Ectodermal cell (in vitro differentiated cells): ENCODE measurements around the gene TBX10.
"Not testable (repeated sequence)": the region's sequence is repeated elsewhere in the genome, so short reads cannot be mapped to it uniquely, and the experiment has no call there.

Experiments used
- H3K27ac ChIP-seq: 2 replicates; pipeline ENCODE4 v1.7.0; 2013; ENCODE audit warnings: mild to moderate bottlenecking, low read depth, low read length; ENCODE audit not compliant: insufficient read depth, poor library complexity, severe bottlenecking
- H3K27me3 ChIP-seq: 2 replicates; pipeline ENCODE4 v1.7.0; 2013; ENCODE audit warnings: mild to moderate bottlenecking, low read length; ENCODE audit not compliant: insufficient read depth, control insufficient read depth, poor library complexity, severe bottlenecking
- H3K36me3 ChIP-seq: one replicate; pipeline ENCODE4 v1.7.0; 2013; ENCODE audit warnings: low read length; ENCODE audit not compliant: control insufficient read depth, insufficient read depth
- H3K4me1 ChIP-seq: one replicate; pipeline ENCODE4 v1.7.0; 2013; ENCODE audit warnings: low read length; ENCODE audit not compliant: control insufficient read depth, insufficient read depth
- H3K4me3 ChIP-seq: 2 replicates; pipeline ENCODE4 v1.7.0; 2013; ENCODE audit warnings: low read depth, low read length, control low read depth; ENCODE audit not compliant: insufficient read depth
- H3K9me3 ChIP-seq: 2 replicates; pipeline ENCODE4 v1.7.0; 2013; ENCODE audit warnings: mild to moderate bottlenecking, low read length, moderate library complexity; ENCODE audit not compliant: control insufficient read depth
- WGBS, 2 experiments: methylation state at CpG; one replicate each; pipeline ENCODE4 v1.1.7; 2013; ENCODE audit warnings: missing lambda C conversion rate in 2 of 2; 5-methylcytosine and 5-hydroxymethylcytosine counted together

TBX10 gene

DNA sequence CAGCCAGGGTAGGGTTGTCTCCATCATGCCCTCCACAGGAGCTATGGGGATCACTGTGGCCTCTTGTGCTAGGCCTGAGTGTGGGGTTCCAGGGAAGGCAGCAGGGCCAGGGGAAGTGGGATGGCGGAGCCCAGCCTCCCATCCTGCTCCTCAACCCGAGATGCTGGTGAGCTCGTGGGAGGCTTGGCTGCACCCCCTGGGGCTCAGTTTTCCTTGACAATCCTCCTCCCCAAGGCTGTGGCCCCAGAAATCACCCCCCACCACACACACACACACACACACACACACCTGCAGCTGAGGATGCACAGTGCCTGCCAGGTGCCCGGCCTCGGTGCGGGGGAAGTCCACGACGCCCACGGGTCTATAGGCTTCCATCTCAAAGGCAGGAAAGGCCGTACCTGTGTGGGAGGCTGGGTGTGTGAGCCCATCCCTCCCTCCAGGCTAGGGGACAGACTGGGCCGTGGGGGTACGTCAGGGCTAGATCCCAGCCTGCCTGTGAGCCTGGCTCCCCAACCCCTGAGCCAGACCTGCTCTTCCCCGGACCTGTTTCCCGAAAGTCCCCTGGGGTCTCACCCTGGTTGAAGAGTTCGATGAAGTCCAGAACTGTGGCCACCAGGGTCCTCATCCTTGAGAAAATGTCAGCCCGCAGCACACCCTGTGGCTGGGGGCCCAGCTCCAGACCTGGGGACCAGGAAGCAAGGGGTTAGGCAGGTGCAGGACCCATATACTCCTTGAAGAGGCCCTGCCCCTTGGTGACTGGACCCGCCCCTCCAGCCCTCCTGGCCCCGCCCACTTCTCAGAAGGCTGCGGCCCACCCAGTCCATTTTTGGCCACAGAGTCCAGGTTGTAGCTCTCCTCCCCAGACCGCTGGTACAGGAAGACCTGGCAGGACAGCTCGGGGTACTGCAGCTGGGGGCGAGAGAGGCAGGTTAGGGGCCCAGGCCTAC, 5.2 kb upstream of the TBX10 start:
- peaks cover 7% of the 10 kb centered on the region for H3K27me3 ChIP-seq
- H3K4me1 ChIP-seq: peaks cover 11% of the 10 kb centered on the region
- 94% methylated on average over 22 of the region's 22 CpGs for WGBS, 2 experiments
- no peak overlapping the region for H3K27ac ChIP-seq
- H3K36me3 ChIP-seq: no peaks in the 10 kb centered on the region
- no peaks in the 10 kb centered on the region for H3K9me3 ChIP-seq
- H3K4me3 ChIP-seq: no peak overlapping the region

DNA sequence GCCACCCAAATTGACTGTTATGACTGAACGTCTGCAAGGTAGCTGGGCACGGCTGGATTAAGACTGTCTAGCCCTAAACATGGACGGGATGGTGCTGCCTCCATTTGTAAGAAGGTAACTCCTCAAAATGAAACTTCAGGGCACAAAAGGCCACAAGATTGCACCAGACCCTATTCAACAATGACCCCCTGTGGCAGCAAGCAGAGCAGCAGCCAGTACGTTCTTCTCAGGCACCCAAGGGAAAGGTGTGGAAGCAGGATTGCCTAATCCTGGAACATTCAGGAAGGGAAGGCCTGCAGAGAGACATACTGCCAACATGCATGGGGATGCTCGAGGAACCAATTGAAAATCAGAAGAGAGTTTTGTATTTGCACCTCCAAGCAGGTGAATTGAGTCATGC, 4.5 kb upstream of the TBX10 start:
- H3K4me1 ChIP-seq: peaks cover 15% of the 10 kb centered on the region
- WGBS, 2 experiments: 77 to 85% methylated on average over 5 of the region's 5 CpGs
- no peaks in the 10 kb centered on the region for H3K36me3 ChIP-seq
- peaks cover 12% of the 10 kb centered on the region for H3K27me3 ChIP-seq
- no peak overlapping the region for H3K4me3 ChIP-seq
- H3K27ac ChIP-seq: no peak overlapping the region
- no peaks in the 10 kb centered on the region for H3K9me3 ChIP-seq

DNA sequence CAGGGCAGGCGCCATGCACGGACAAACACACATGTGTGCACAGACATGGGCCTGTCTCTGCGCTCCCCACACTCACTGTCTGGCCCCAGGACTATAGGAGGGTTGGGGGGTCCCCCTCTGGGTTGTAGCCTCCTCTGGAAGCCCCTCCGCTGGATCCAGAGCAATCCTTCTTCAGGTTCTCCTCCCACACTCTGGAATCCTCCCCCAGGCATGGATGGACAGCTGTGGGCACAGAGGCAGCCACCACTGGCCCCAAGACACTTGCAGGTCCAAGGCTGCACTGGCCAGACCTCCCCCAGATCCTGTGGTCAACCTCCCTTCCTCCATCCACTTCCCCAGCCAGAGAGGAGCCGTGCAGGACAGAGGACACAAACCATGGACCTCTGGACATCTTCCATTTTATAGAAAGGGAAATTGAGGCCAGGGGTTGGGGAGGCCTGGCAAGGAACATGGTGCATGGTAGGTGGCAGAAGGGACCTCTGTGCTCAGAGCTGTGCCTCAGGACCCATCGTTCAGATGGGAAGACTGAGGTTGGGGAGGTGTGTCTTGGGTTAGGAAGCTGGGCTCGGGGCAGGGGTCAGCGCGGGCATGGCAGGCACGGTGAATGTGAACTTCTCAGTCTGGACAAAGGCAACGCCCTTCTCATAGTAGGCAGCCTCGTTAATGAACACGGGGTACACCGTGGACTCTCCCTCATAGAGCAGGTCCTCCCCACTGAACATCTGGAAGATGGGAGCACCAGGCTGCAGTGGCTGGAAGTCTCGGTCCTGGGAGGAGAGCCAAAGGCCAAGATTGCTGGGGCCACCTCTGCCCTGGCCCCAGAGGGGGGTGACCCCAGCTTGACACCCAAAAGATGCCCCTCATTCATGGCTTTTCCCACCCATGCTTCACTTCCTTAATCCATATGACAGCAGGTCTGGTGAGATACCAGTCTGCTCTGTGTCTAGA, 2.9 kb upstream of the TBX10 start:
- Histone ChIP-seq H3K27me3 (peaks cover 12% of the 10 kb centered on the region), H3K36me3 (no peaks in the 10 kb centered on the region), H3K4me3 (no peak overlapping the region), H3K27ac (no peak overlapping the region), H3K4me1 (peaks cover 15% of the 10 kb centered on the region), H3K9me3 (no peaks in the 10 kb centered on the region)
- 92% methylated on average over 14 to 15 of the region's 15 CpGs for WGBS, 2 experiments

DNA sequence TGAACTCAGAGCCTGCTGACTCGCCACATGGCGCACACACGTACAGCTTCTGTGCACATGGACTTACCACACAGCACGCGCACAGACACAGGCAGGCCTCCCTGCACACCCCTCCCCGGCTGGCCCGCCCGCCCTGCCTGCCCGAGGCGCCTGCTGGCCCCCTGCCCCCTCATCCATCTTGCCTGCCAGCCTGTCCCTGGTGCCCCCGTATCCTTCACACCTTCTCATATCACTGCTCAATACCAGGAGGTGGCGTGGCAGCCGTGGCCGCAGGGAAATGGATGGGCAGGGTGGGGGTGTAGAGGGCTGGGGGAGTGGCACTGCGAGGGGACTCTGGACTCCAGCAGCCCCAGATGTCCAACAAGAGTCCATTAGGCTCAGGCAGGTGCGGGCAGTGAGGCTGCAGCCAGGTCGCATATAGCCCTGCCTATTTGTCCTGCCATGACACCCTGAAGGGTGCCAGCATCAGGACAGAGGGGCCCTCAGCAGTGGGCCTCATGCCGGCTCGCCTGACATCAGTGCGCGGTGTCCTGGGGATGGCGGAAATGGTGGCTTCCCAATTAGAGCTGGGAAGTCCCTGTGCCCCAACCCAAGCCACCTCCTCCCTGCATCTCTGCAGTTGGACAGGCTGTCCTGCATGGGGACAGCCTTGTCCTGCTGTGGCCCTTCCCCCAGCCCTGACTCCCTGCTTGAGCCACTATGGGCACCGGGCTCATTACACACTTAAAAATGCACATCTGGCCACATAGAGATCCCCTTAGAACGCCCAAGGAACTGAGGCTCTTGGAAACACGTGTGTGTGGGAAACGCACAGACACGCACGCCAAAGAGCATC, 2.0 kb upstream of the TBX10 start:
- peaks cover 12% of the 10 kb centered on the region for H3K27me3 ChIP-seq
- H3K4me1 ChIP-seq: peaks cover 15% of the 10 kb centered on the region
- H3K27ac ChIP-seq: no peak overlapping the region
- WGBS, 2 experiments: 94 to 95% methylated on average over 27 of the region's 28 CpGs
- H3K36me3 ChIP-seq: no peaks in the 10 kb centered on the region
- H3K4me3 ChIP-seq: no peak overlapping the region
- no peaks in the 10 kb centered on the region for H3K9me3 ChIP-seq

DNA sequence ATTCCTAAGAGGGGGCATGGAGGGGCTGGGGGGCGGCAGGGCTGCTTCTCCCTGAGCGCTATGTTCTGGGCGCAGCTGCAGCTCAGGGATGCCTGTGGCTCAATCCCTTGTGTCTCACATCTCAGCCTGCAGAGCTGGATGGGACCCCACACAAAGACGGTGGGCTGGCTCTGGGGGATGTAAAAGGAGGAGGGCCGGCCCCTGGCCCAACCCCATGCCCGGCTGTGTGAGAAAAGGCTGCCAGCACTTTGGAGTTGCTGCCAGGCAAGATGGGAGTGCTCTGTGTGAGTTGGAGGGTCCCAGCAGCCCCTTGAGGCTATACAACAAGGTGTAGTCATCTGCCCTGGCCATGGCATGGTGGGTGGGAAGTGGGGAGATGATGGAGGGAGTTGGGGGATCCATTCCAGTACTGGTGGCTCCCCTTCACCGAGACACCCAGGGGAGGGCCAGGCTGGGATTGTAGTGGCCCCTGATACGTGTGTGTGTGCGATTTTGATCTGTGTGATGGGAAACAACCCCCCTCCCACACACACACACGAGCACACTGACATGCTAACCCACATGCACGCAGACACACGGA, 1.3 kb upstream of the TBX10 start:
- WGBS, 2 experiments: 81 to 83% methylated on average over 11 to 12 of the region's 12 CpGs
- H3K36me3 ChIP-seq: no peaks in the 10 kb centered on the region
- H3K27ac ChIP-seq: no peak overlapping the region
- H3K9me3 ChIP-seq: no peaks in the 10 kb centered on the region
- H3K4me3 ChIP-seq: no peak overlapping the region
- peaks cover 15% of the 10 kb centered on the region for H3K4me1 ChIP-seq
- H3K27me3 ChIP-seq: peaks cover 12% of the 10 kb centered on the region

DNA sequence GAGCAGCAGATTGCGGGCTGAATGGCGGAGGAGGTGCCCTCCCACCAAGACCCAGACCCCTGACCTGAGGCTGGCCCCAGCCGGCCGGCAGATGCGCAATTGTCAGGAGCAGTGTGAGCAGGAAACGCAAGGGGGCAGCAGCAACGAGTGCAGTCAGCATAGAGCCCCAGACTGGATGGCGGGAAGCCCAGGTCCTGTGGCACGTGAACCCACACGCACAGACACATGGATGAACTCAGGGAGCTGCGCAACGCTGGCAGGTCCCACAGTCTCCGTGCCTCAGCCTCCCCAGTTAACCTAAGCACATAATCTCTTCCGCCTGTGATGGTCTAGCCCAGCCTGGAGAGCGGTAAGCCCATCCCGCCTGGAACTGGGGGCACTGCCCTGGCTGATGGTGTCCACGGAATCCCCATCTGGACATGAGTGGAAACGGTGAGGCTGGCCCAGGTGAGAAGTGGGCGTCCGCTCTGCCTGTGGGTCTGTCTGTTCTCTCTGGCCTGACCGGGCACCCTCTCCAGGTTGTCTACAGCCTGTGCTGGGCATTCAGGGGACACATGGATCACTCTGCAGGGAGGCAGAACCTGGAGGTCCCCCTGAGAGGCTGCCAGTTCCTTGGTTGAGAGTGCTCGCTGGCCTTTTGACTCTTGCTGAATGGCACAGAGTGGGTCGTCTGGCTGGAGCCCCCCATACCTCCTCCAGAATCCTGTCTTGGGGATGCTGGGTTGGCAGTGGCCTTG, 626 bp upstream of the TBX10 start:
- WGBS, 2 experiments: 57 to 58% methylated on average over 23 of the region's 23 CpGs
- Histone ChIP-seq H3K36me3 (no peaks in the 10 kb centered on the region), H3K27me3 (peaks cover 12% of the 10 kb centered on the region), H3K27ac (no peak overlapping the region), H3K4me3 (no peak overlapping the region), H3K4me1 (peaks cover 15% of the 10 kb centered on the region), H3K9me3 (no peaks in the 10 kb centered on the region)

DNA sequence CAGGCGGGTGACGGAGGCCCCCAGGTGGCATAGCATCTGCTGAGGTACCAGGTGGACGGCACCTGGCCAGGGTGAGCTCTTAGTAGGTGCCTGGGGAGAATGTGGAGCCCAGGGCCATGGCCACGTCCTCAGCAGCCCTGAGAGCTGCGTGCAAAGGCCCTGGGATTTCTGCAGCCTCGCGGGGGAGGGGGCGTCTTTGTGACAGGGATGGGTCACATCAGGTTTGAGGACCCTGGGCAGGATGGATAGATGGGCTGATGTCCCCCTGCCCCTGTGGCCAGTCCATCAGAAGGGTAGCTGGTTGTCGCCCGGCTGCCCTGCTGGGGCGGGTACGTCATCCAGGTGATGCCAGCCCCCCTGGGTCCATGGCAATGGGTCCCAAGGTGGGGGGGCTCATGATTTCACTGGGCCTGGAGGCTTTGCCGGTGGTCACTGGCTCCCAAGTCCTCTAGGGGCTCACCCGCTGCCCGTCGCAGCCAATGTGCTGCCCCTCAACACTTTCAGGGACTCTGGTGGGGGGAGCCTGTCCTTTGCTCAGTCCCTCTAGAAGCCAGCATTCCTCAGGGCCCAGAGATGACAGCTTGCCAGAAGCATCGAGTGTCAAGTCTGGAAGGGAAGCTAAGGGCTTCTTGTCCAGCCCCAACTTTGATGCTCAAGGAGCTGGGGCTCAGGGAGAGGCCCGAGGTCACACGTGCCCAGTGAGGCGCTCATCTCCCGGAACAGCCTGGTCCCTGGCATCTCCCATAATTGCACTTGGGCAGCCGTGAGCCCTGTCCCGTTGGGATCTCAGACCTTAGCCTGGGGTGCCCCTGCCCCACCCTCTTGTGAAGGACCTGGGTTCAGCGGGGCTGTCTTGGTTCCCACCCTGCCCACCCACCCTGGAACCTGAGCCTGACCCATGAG, 777 bp downstream of the TBX10 start:
- no peak overlapping the region for H3K27ac ChIP-seq
- peaks cover 15% of the 10 kb centered on the region for H3K4me1 ChIP-seq
- H3K27me3 ChIP-seq: peaks cover 12% of the 10 kb centered on the region
- no peak overlapping the region for H3K4me3 ChIP-seq
- no peaks in the 10 kb centered on the region for H3K36me3 ChIP-seq
- WGBS, 2 experiments: 92 to 93% methylated on average over 24 of the region's 24 CpGs
- H3K9me3 ChIP-seq: no peaks in the 10 kb centered on the region

DNA sequence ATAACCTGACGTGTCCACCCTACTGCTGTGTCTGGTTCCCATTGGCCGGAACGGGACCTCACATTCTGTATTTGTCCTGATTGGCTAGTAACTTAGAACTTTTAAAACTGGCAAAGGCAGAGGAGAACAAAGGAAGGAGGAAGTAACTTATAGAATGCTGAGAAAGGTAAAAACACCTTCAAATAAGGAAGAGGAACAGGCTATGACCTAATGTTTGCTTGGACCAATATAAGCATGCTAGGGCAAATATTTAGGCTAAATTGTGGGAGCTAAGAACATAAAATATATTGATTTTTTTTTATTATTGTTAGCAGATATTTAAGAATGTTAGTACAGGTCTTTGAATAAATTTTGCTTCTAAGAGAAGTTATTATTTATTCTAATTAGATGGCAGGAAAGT, 2.1 kb downstream of the TBX10 start:
- not testable (repeated sequence) for H3K27ac ChIP-seq, H3K9me3 ChIP-seq, H3K36me3 ChIP-seq, H3K4me3 ChIP-seq
- Histone ChIP-seq H3K27me3 (peaks cover 12% of the 10 kb centered on the region), H3K4me1 (peaks cover 15% of the 10 kb centered on the region)
- WGBS, 2 experiments: 89 to 93% methylated on average over 3 of the region's 3 CpGs
